Hepatocyte (in vitro differentiated cells): ENCODE measurements around the gene RPL35A. TPM values are rescaled to one million over a fixed set of nuclear protein-coding genes. Genes with fewer than 3 reads are reported as not detected.

Experiments used
- DNase-seq: peaks from one replicate; pipeline ENCODE4 v3.0.0-alpha.2; 2016; ENCODE audit warnings: low spot score
- H2AFZ ChIP-seq: fragments of 200-600 bp; sonication (generic); 2 replicates; pipeline ENCODE4 v1.6.0; 2016; ENCODE audit warnings: antibody characterized with exemption, mild to moderate bottlenecking
- H3K27ac ChIP-seq: fragments of 200-600 bp; sonication (generic); 2 replicates; pipeline ENCODE4 v1.5.1; 2016; ENCODE audit warnings: mild to moderate bottlenecking
- H3K27me3 ChIP-seq: fragments of 200-600 bp; sonication (generic); 2 replicates; pipeline ENCODE4 v1.6.1; 2016
- H3K36me3 ChIP-seq: fragments of 200-600 bp; sonication (generic); replicated peaks from 2 replicates; pipeline ENCODE4 v1.5.1; 2016; ENCODE audit warnings: low read depth; ENCODE audit not compliant: insufficient read depth
- H3K4me1 ChIP-seq: fragments of 200-600 bp; sonication (generic); 2 replicates; pipeline ENCODE4 v1.5.1; 2016; ENCODE audit warnings: mild to moderate bottlenecking, moderate library complexity; ENCODE audit not compliant: insufficient read depth
- H3K4me2 ChIP-seq: fragments of 200-600 bp; sonication (generic); 2 replicates; pipeline ENCODE4 v1.6.0; 2016
- H3K4me3 ChIP-seq: fragments of 200-600 bp; sonication (generic); 2 replicates; pipeline ENCODE4 v1.5.1; 2016; ENCODE audit warnings: mild to moderate bottlenecking
- H3K79me2 ChIP-seq: fragments of 200-600 bp; sonication (generic); 2 replicates; pipeline ENCODE4 v1.6.0; 2017; ENCODE audit warnings: mild to moderate bottlenecking
- H3K9me2 ChIP-seq: fragments of 200-600 bp; sonication (generic); replicated peaks from 2 replicates; pipeline ENCODE4 v1.6.0; 2017; ENCODE audit warnings: mild to moderate bottlenecking; ENCODE audit not compliant: insufficient read depth
- H3K9me3 ChIP-seq: fragments of 200-600 bp; sonication (generic); 2 replicates; pipeline ENCODE4 v1.5.1; 2016; ENCODE audit warnings: low read depth, mild to moderate bottlenecking
- H4K20me1 ChIP-seq: fragments of 200-600 bp; sonication (generic); 2 replicates; pipeline ENCODE4 v1.6.0; 2016; ENCODE audit warnings: mild to moderate bottlenecking; ENCODE audit not compliant: insufficient read depth, poor library complexity, severe bottlenecking
- CTCF ChIP-seq: fragments of 200-600 bp; sonication (generic); IDR thresholded peaks from 2 replicates; pipeline ENCODE4 v1.5.1; 2016; ENCODE audit warnings: antibody characterized with exemption, mild to moderate bottlenecking; ENCODE audit not compliant: poor library complexity
- EZH2 ChIP-seq: fragments of 200-600 bp; sonication (generic); IDR thresholded peaks from 2 replicates; pipeline ENCODE4 v1.6.1; 2016; ENCODE audit warnings: antibody characterized with exemption, mild to moderate bottlenecking, borderline replicate concordance
- EZH2phosphoT487 ChIP-seq: fragments of 200-600 bp; sonication (generic); IDR thresholded peaks from one replicate; pipeline ENCODE4 v1.6.1; 2018; ENCODE audit warnings: antibody characterized with exemption, mild to moderate bottlenecking, low read depth, moderate library complexity; ENCODE audit not compliant: unreplicated experiment, severe bottlenecking
- WGBS: methylation state at CpG from one replicate; pipeline ENCODE4 v1.1.6; 2016; ENCODE audit warnings: low lambda C conversion rate; ENCODE audit errors: missing lambda C conversion rate; 5-methylcytosine and 5-hydroxymethylcytosine counted together
- polyA plus RNA-seq: library from polyadenylated mRNA; unstranded; fragments of >200 nt; fragmentation: Nextera tagmentation; extraction: Ambion mirVana; gene quantifications from 2 replicates; pipeline ENCODE4 v1.2.1, GENCODE V29; 2016
- total RNA-seq: library from RNA; depleted of rRNA; stranded (reverse); fragments of >200 nt; gene quantifications from 2 replicates; pipeline ENCODE4 v1.2.3, GENCODE V29; 2014

Gene RPL35A
- total and polyA plus RNA-seq, 2 experiments from 2014 or later = 715 to 743 TPM

- WGBS = 98% methylated on average over 8 of the region's 8 CpGs
- no peak overlapping the region for H2AFZ ChIP-seq
These were observed 25.3 kb downstream of the RPL35A start for GRCh38 chr3:197975311-197975710.

GRCh38 chr3:197983076-197983475 is 33.1 kb downstream of the RPL35A start:
- Histone ChIP-seq H3K9me3 (no peaks in the 10 kb centered on the region), H3K36me3 (no peaks in the 10 kb centered on the region), H3K4me2 (no peak overlapping the region), H4K20me1 (no peaks in the 10 kb centered on the region), H3K9me2 (no peaks in the 10 kb centered on the region), H2AFZ (no peak overlapping the region), H3K27ac (no peak overlapping the region), H3K27me3 (no peaks in the 10 kb centered on the region), H3K4me1 (no peaks in the 10 kb centered on the region), H3K4me3 (no peak overlapping the region), H3K79me2 (no peaks in the 10 kb centered on the region)
- WGBS = 97% methylated on average over 1 of the region's 1 CpG
- DNase-seq = no peak
- TF ChIP-seq CTCF = no peak
- no peak for TF ChIP-seq EZH2phosphoT487
- TF ChIP-seq EZH2 = no peak

More at GRCh38 chr3:197975311-197975710, 25.3 kb downstream of the RPL35A start:
- Histone ChIP-seq H3K36me3 (no peaks in the 10 kb centered on the region), H3K4me1 (no peaks in the 10 kb centered on the region), H3K27me3 (no peaks in the 10 kb centered on the region), H3K9me3 (peaks cover 3% of the 10 kb centered on the region), H3K27ac (no peak overlapping the region), H3K79me2 (no peaks in the 10 kb centered on the region), H3K4me2 (no peak overlapping the region), H3K4me3 (no peak overlapping the region), H3K9me2 (no peaks in the 10 kb centered on the region), H4K20me1 (no peaks in the 10 kb centered on the region)
- DNase-seq = no peak
- no peak for TF ChIP-seq EZH2phosphoT487
- no peak for TF ChIP-seq CTCF
- TF ChIP-seq EZH2 = no peak

GRCh38 chr3:197989651-197990050 is 39.7 kb downstream of the RPL35A start:
- H3K4me2 ChIP-seq = no peak overlapping the region
- TF ChIP-seq CTCF (no peak), EZH2phosphoT487 (no peak), EZH2 (no peak)
- no peaks in the 10 kb centered on the region for H3K9me2 ChIP-seq
- DNase-seq = no peak
- H2AFZ ChIP-seq = no peak overlapping the region
- H3K4me3 ChIP-seq = no peak overlapping the region
- no peaks in the 10 kb centered on the region for H4K20me1 ChIP-seq
- H3K9me3 ChIP-seq = no peaks in the 10 kb centered on the region
- H3K79me2 ChIP-seq = no peaks in the 10 kb centered on the region
- H3K27me3 ChIP-seq = no peaks in the 10 kb centered on the region
- 93% methylated on average over 4 of the region's 4 CpGs for WGBS
- H3K27ac ChIP-seq = no peak overlapping the region
- no peaks in the 10 kb centered on the region for H3K36me3 ChIP-seq
- H3K4me1 ChIP-seq = no peaks in the 10 kb centered on the region

- TF ChIP-seq EZH2phosphoT487 (no peak), CTCF (no peak)
- H3K9me2 ChIP-seq = no peaks in the 10 kb centered on the region
- no peaks in the 10 kb centered on the region for H3K4me1 ChIP-seq
These were observed 44.7 kb downstream of the RPL35A start for GRCh38 chr3:197994736-197995135.

More at GRCh38 chr3:197994736-197995135, 44.7 kb downstream of the RPL35A start:
- no peak overlapping the region for H2AFZ ChIP-seq
- H4K20me1 ChIP-seq = no peaks in the 10 kb centered on the region
- no peak overlapping the region for H3K4me3 ChIP-seq
- H3K79me2 ChIP-seq = no peaks in the 10 kb centered on the region
- H3K27ac ChIP-seq = no peak overlapping the region
- no peak overlapping the region for H3K4me2 ChIP-seq
- no peaks in the 10 kb centered on the region for H3K27me3 ChIP-seq
- WGBS = 92% methylated on average over 1 of the region's 1 CpG
- no peak for DNase-seq
- H3K36me3 ChIP-seq = no peaks in the 10 kb centered on the region
- H3K9me3 ChIP-seq = no peaks in the 10 kb centered on the region
